Sigmoid colon (tissue), 7 donors: ENCODE results near the gene TBX18. TPM values are rescaled to one million over a fixed set of nuclear protein-coding genes. Genes with fewer than 3 reads are reported as not detected.

Experiments used
- DNase-seq: peaks from one replicate; pipeline ENCODE4 v3.0.0-alpha.2; 2019
- H3K27ac ChIP-seq, 4 donors: fragments of 200-600 bp; sonication (generic); one replicate each; pipeline ENCODE4 v1.5.1; 2016 to 2019; ENCODE audit warnings: mild to moderate bottlenecking in 1 of 4
- H3K27me3 ChIP-seq, 3 donors: fragments of 200-600 bp; sonication (generic); one replicate each; pipeline ENCODE4 v1.5.1; 2019; ENCODE audit warnings: mild to moderate bottlenecking in 1 of 3
- H3K36me3 ChIP-seq, 4 donors: fragments of 200-600 bp; sonication (generic); one replicate each; pipeline ENCODE4 v1.5.1; 2016 to 2019
- H3K4me1 ChIP-seq, 4 donors: fragments of 200-600 bp; sonication (generic); one replicate each; pipeline ENCODE4 v1.5.1; 2017 to 2019
- H3K4me3 ChIP-seq, 4 donors: fragments of 200-600 bp; sonication (generic); one replicate each; pipeline ENCODE4 v1.5.1; 2017 to 2019; ENCODE audit warnings: mild to moderate bottlenecking in 2 of 4, moderate library complexity in 1 of 4
- H3K9me3 ChIP-seq, 4 donors: fragments of 200-600 bp in 3 of 4; sonication (generic) in 3 of 4; one replicate each; pipeline versions ENCODE4 v1.5.1 to v1.6.1; 2013 to 2019
- CTCF ChIP-seq, 4 experiments: fragments of 450-650 bp in 3 of 4; fragments of 200-600 bp in 1 of 4; IDR thresholded peaks; one replicate each; pipeline ENCODE4 v1.5.1; 2016 to 2019; ENCODE audit warnings: antibody characterized with exemption in 4 of 4, mild to moderate bottlenecking in 3 of 4, moderate library complexity in 2 of 4
- EP300 ChIP-seq, 4 donors: sonication (generic); formaldehyde crosslinking; IDR thresholded peaks; one replicate each; pipeline ENCODE4 v1.6.1; 2017; ENCODE audit warnings: antibody characterized with exemption in 4 of 4
- POLR2A ChIP-seq, 2 donors: fragments of 450-650 bp; IDR thresholded peaks; one replicate each; pipeline ENCODE4 v1.6.1; 2016; ENCODE audit warnings: antibody characterized with exemption in 2 of 2, mild to moderate bottlenecking in 2 of 2, moderate library complexity in 2 of 2
- POLR2AphosphoS5 ChIP-seq, 4 donors: sonication (generic); formaldehyde crosslinking; IDR thresholded peaks; one replicate each; pipeline ENCODE4 v1.6.1; 2017; ENCODE audit warnings: antibody characterized with exemption in 4 of 4
- WGBS, 2 donors: extraction: QIAGEN DNeasy Blood & Tissue Kit; methylation state at CpG; one replicate each; pipeline ENCODE4 v1.1.7; 2013; 5-methylcytosine and 5-hydroxymethylcytosine counted together
- intact Hi-C: fragments of 100-400 bp; cut with DNase I; formaldehyde crosslinking; loops from one replicate; pipeline ENCODE4 v1.15.1; 2023
- polyA plus RNA-seq, 3 donors: library from polyadenylated mRNA; stranded (reverse); fragments of 200-250 nt; gene quantifications; one replicate each; pipeline ENCODE4 v1.2.3, GENCODE V29; 2013
- total RNA-seq, 4 donors: library from RNA; depleted of rRNA; stranded (reverse); fragments of >200 nt; gene quantifications; one replicate each; pipeline ENCODE4 v1.1.0, GENCODE V29; 2016
- donor health status: healthy with polysubstance abuse.
- donor health status: Bipolar disorder and iron deficiency.
- donor health status: healthy.

Gene TBX18
- total and polyA plus RNA-seq, 7 donors, result under 0.01 to 4.6 (median 0.49) TPM

GRCh38 chr6:84774157-84774984, 10.0 kb upstream of the TBX18 start:
- Histone ChIP-seq H3K4me1 (peaks cover 0 to 19% (median 19%) of the 10 kb centered on the region in 4 donors), H3K9me3 (no peaks in the 10 kb centered on the region), H3K36me3 (no peaks in the 10 kb centered on the region), H3K27me3 (peaks cover 44 to 98% (median 74%) of the 10 kb centered on the region in 3 donors), H3K27ac (no peak overlapping the region), H3K4me3 (peak overlapping the region in 3 of 4 donors; percentile 9 to 40 (median 36))
- WGBS, 2 donors, result 2 to 11% methylated on average over 79 of the region's 79 CpGs
- no peak for DNase-seq
- intact Hi-C loops, result no loop called here
- TF ChIP-seq CTCF (IDR thresholded peaks at IDR 0.05) (peak in 1 of 4 experiments; percentile 43), POLR2A (IDR thresholded peaks at IDR 0.05) (no peak), POLR2AphosphoS5 (IDR thresholded peaks at IDR 0.05) (no peak), EP300 (IDR thresholded peaks at IDR 0.05) (no peak)

- Histone ChIP-seq H3K9me3 (no peaks in the 10 kb centered on the region), H3K4me1 (peaks cover 0 to 19% (median 19%) of the 10 kb centered on the region in 4 donors), H3K27me3 (peaks cover 52 to 100% (median 82%) of the 10 kb centered on the region in 3 donors), H3K4me3 (peak overlapping the region in 3 of 4 donors; percentile 9 to 40 (median 36)), H3K27ac (no peak overlapping the region), H3K36me3 (no peaks in the 10 kb centered on the region)
- no peak for DNase-seq
- intact Hi-C loops, result no loop called here
- TF ChIP-seq EP300 (IDR thresholded peaks at IDR 0.05), result no peak
- TF ChIP-seq POLR2A (IDR thresholded peaks at IDR 0.05), result no peak
- no peak for TF ChIP-seq POLR2AphosphoS5 (IDR thresholded peaks at IDR 0.05)
- TF ChIP-seq CTCF (IDR thresholded peaks at IDR 0.05), result no peak
- WGBS, 2 donors, result 4 to 12% methylated on average over 69 of the region's 69 CpGs
These were observed 9.2 kb upstream of the TBX18 start for GRCh38 chr6:84773431-84774156.

GRCh38 chr6:84773133-84773430, 8.7 kb upstream of the TBX18 start:
- peak overlapping the region in 2 of 4 donors; percentile 9 to 40 for H3K4me3 ChIP-seq
- H3K27ac ChIP-seq, result no peak overlapping the region
- TF ChIP-seq POLR2AphosphoS5 (IDR thresholded peaks at IDR 0.05) (no peak), EP300 (IDR thresholded peaks at IDR 0.05) (no peak), CTCF (IDR thresholded peaks at IDR 0.05) (no peak), POLR2A (IDR thresholded peaks at IDR 0.05) (no peak)
- peaks cover 0 to 19% (median 19%) of the 10 kb centered on the region in 4 donors for H3K4me1 ChIP-seq
- DNase-seq, result no peak
- no peaks in the 10 kb centered on the region for H3K9me3 ChIP-seq
- intact Hi-C loops, result no loop called here
- H3K36me3 ChIP-seq, result no peaks in the 10 kb centered on the region
- 5 to 18% methylated on average over 14 of the region's 14 CpGs for WGBS, 2 donors
- H3K27me3 ChIP-seq, result peaks cover 57 to 100% (median 87%) of the 10 kb centered on the region in 3 donors

GRCh38 chr6:84772428-84773132, 8.2 kb upstream of the TBX18 start:
- Histone ChIP-seq H3K27me3 (peaks cover 62 to 100% (median 92%) of the 10 kb centered on the region in 3 donors), H3K4me1 (peaks cover 0 to 19% (median 19%) of the 10 kb centered on the region in 4 donors), H3K36me3 (no peaks in the 10 kb centered on the region), H3K27ac (no peak overlapping the region), H3K4me3 (no peak overlapping the region), H3K9me3 (no peaks in the 10 kb centered on the region)
- TF ChIP-seq POLR2AphosphoS5 (IDR thresholded peaks at IDR 0.05) (peak in 1 of 4 donors; percentile 6), CTCF (IDR thresholded peaks at IDR 0.05) (no peak), POLR2A (IDR thresholded peaks at IDR 0.05) (no peak)
- intact Hi-C loops, result no loop called here
- WGBS, 2 donors, result 12 to 34% methylated on average over 35 of the region's 35 CpGs
- DNase-seq, result no peak
